ENCODE results near the gene PSG7. TPM values are rescaled to one million over a fixed set of nuclear protein-coding genes. Genes with fewer than 3 reads are reported as not detected.
"Not testable (repeated sequence)": the region's sequence is repeated elsewhere in the genome, so short reads cannot be mapped to it uniquely, and the experiment has no call there.

Gene PSG7
- polyA plus RNA-seq, 1 of the 3 experiments (the other 2 are of a cell fraction) = 0.05 TPM

- H3K27me3 ChIP-seq (ENCODE audit: insufficient read depth); H3K9me3 ChIP-seq; H3K4me1 ChIP-seq (ENCODE audit: control insufficient read depth in 1 of 2, insufficient read depth in 2 of 2, low read depth in 1 of 2, low read length in 1 of 2); H3K79me2 ChIP-seq (ENCODE audit: insufficient read depth); POLR2A ChIA-PET; H3K27ac ChIP-seq (ENCODE audit: low read depth in 2 of 2, low read length in 1 of 2); H3K9ac ChIP-seq; H2AFZ ChIP-seq (ENCODE audit: low read depth); H4K20me1 ChIP-seq (ENCODE audit: insufficient read depth); H3F3A ChIP-seq (replicated peaks; ENCODE audit: insufficient read depth); H3K36me3 ChIP-seq (replicated peaks in 1 of 2; ENCODE audit: control insufficient read depth in 1 of 2, insufficient read depth in 2 of 2, low read length in 1 of 2); H3K9me2 ChIP-seq; H3K4me2 ChIP-seq; CTCF ChIA-PET: not testable (repeated sequence)
- TF ChIP-seq CTCF (IDR thresholded peaks at IDR 0.05) = peak; percentile 37
- DNase-seq = peak; percentile 5
- peak overlapping the region in 1 of 2 experiments; percentile 35; a peak in 1 of 4 replicates for H3K4me3 ChIP-seq (ENCODE audit: low read depth in 2 of 2, low read length in 1 of 2)
- 46% methylated on average over 14 of the region's 26 CpGs for WGBS (ENCODE audit: low lambda C conversion rate)
These were observed 17.8 kb downstream of the PSG7 start for GRCh38 chr19:42919070-42919756.

GRCh38 chr19:42918377-42919069 is 18.5 kb downstream of the PSG7 start:
- H3K9me2 ChIP-seq; DNase-seq; POLR2A ChIA-PET; H3K4me3 ChIP-seq (ENCODE audit: low read depth in 2 of 2, low read length in 1 of 2); H2AFZ ChIP-seq (ENCODE audit: low read depth); H3K27me3 ChIP-seq (ENCODE audit: insufficient read depth); H3K9me3 ChIP-seq; H3K4me1 ChIP-seq (ENCODE audit: control insufficient read depth in 1 of 2, insufficient read depth in 2 of 2, low read depth in 1 of 2, low read length in 1 of 2); H3K36me3 ChIP-seq (replicated peaks in 1 of 2; ENCODE audit: control insufficient read depth in 1 of 2, insufficient read depth in 2 of 2, low read length in 1 of 2); H3K79me2 ChIP-seq (ENCODE audit: insufficient read depth); H3K4me2 ChIP-seq; H4K20me1 ChIP-seq (ENCODE audit: insufficient read depth); H3K9ac ChIP-seq; H3F3A ChIP-seq (replicated peaks; ENCODE audit: insufficient read depth); H3K27ac ChIP-seq (ENCODE audit: low read depth in 2 of 2, low read length in 1 of 2): not testable (repeated sequence)
- CTCF ChIA-PET = interaction anchor here (0.6 kb wide), 1 partner anchor 256 kb away, joined by 3 read pairs; no protein-coding TSS in a partner anchor
- WGBS (ENCODE audit: low lambda C conversion rate) = 53% methylated on average over 14 of the region's 15 CpGs

- H3K4me1 ChIP-seq (ENCODE audit: control insufficient read depth in 1 of 2, insufficient read depth in 2 of 2, low read depth in 1 of 2, low read length in 1 of 2); H2AFZ ChIP-seq (ENCODE audit: low read depth); H3F3A ChIP-seq (replicated peaks; ENCODE audit: insufficient read depth); H3K27ac ChIP-seq (ENCODE audit: low read depth in 2 of 2, low read length in 1 of 2); H3K79me2 ChIP-seq (ENCODE audit: insufficient read depth); H3K9ac ChIP-seq; POLR2A ChIA-PET; H3K4me2 ChIP-seq; H4K20me1 ChIP-seq (ENCODE audit: insufficient read depth); DNase-seq; H3K4me3 ChIP-seq (ENCODE audit: low read depth in 2 of 2, low read length in 1 of 2); H3K9me3 ChIP-seq; H3K36me3 ChIP-seq (replicated peaks in 1 of 2; ENCODE audit: control insufficient read depth in 1 of 2, insufficient read depth in 2 of 2, low read length in 1 of 2); H3K9me2 ChIP-seq; H3K27me3 ChIP-seq (ENCODE audit: insufficient read depth): not testable (repeated sequence)
- CTCF ChIA-PET = interaction anchor here (0.6 kb wide), 1 partner anchor 255 kb away, joined by 3 read pairs; no protein-coding TSS in a partner anchor
- 92% methylated on average over 1 of the region's 1 CpG for WGBS (ENCODE audit: low lambda C conversion rate)
These were observed 19.4 kb downstream of the PSG7 start, which contains the start of gene PSG6 for GRCh38 chr19:42917634-42918033. Gene PSG6 (minus strand): TSS chr19:42917894. CDS start chr19:42917792, 102 bp downstream.

- H3K4me2 ChIP-seq; H3K36me3 ChIP-seq (replicated peaks in 1 of 2; ENCODE audit: control insufficient read depth in 1 of 2, insufficient read depth in 2 of 2, low read length in 1 of 2); H3K9ac ChIP-seq; H3K27me3 ChIP-seq (ENCODE audit: insufficient read depth); H3K79me2 ChIP-seq (ENCODE audit: insufficient read depth); POLR2A ChIA-PET; H3K4me1 ChIP-seq (ENCODE audit: control insufficient read depth in 1 of 2, insufficient read depth in 2 of 2, low read depth in 1 of 2, low read length in 1 of 2); CTCF ChIA-PET; DNase-seq; H3K9me2 ChIP-seq; H3K27ac ChIP-seq (ENCODE audit: low read depth in 2 of 2, low read length in 1 of 2); H3K9me3 ChIP-seq; H3F3A ChIP-seq (replicated peaks; ENCODE audit: insufficient read depth); H3K4me3 ChIP-seq (ENCODE audit: low read depth in 2 of 2, low read length in 1 of 2); H2AFZ ChIP-seq (ENCODE audit: low read depth); H4K20me1 ChIP-seq (ENCODE audit: insufficient read depth): not testable (repeated sequence)
- 31% methylated on average over 1 of the region's 1 CpG for WGBS (ENCODE audit: low lambda C conversion rate)
These were observed 20.1 kb downstream of the PSG7 start for GRCh38 chr19:42916931-42917330.

GRCh38 chr19:42913516-42913915 is 23.5 kb downstream of the PSG7 start:
- POLR2A ChIA-PET; H3K9me3 ChIP-seq; H3K9ac ChIP-seq; H3K4me2 ChIP-seq; H3K36me3 ChIP-seq (replicated peaks in 1 of 2; ENCODE audit: control insufficient read depth in 1 of 2, insufficient read depth in 2 of 2, low read length in 1 of 2); H3K79me2 ChIP-seq (ENCODE audit: insufficient read depth); CTCF ChIA-PET; H3K4me1 ChIP-seq (ENCODE audit: control insufficient read depth in 1 of 2, insufficient read depth in 2 of 2, low read depth in 1 of 2, low read length in 1 of 2); H3K27ac ChIP-seq (ENCODE audit: low read depth in 2 of 2, low read length in 1 of 2); H3K27me3 ChIP-seq (ENCODE audit: insufficient read depth); DNase-seq; H3K4me3 ChIP-seq (ENCODE audit: low read depth in 2 of 2, low read length in 1 of 2); H4K20me1 ChIP-seq (ENCODE audit: insufficient read depth); H3K9me2 ChIP-seq; H2AFZ ChIP-seq (ENCODE audit: low read depth); H3F3A ChIP-seq (replicated peaks; ENCODE audit: insufficient read depth): not testable (repeated sequence)
- 53% methylated on average over 5 of the region's 5 CpGs for WGBS (ENCODE audit: low lambda C conversion rate)

- H3K9me2 ChIP-seq; DNase-seq; H3K36me3 ChIP-seq (replicated peaks in 1 of 2; ENCODE audit: control insufficient read depth in 1 of 2, insufficient read depth in 2 of 2, low read length in 1 of 2); H3K4me3 ChIP-seq (ENCODE audit: low read depth in 2 of 2, low read length in 1 of 2); H3K9ac ChIP-seq; H3F3A ChIP-seq (replicated peaks; ENCODE audit: insufficient read depth); H3K27ac ChIP-seq (ENCODE audit: low read depth in 2 of 2, low read length in 1 of 2); H2AFZ ChIP-seq (ENCODE audit: low read depth); H4K20me1 ChIP-seq (ENCODE audit: insufficient read depth); CTCF ChIA-PET; H3K4me2 ChIP-seq; H3K4me1 ChIP-seq (ENCODE audit: control insufficient read depth in 1 of 2, insufficient read depth in 2 of 2, low read depth in 1 of 2, low read length in 1 of 2); H3K9me3 ChIP-seq; H3K79me2 ChIP-seq (ENCODE audit: insufficient read depth); POLR2A ChIA-PET; H3K27me3 ChIP-seq (ENCODE audit: insufficient read depth): not testable (repeated sequence)
- WGBS (ENCODE audit: low lambda C conversion rate) = 53% methylated on average over 4 of the region's 4 CpGs
These were observed 24.1 kb downstream of the PSG7 start for GRCh38 chr19:42912941-42913340.

Data from SK-N-SH (cell line).